Measurements from ENCODE around the gene GRWD1.

The GRWD1 gene

GRCh38 chr19:48456864-48457263 is 11.1 kb downstream of the GRWD1 start:
- no peak for ATAC-seq
- no peak for TF ChIP-seq CSDC2 (CRISPR knock-in tag; IDR thresholded peaks at IDR 0.05)
- no peak for TF ChIP-seq ZNF70 (CRISPR knock-in tag; IDR thresholded peaks at IDR 0.05)
- no peak for TF ChIP-seq ZFP30 (CRISPR knock-in tag; IDR thresholded peaks at IDR 0.05)
- TF ChIP-seq, protein P1, sequence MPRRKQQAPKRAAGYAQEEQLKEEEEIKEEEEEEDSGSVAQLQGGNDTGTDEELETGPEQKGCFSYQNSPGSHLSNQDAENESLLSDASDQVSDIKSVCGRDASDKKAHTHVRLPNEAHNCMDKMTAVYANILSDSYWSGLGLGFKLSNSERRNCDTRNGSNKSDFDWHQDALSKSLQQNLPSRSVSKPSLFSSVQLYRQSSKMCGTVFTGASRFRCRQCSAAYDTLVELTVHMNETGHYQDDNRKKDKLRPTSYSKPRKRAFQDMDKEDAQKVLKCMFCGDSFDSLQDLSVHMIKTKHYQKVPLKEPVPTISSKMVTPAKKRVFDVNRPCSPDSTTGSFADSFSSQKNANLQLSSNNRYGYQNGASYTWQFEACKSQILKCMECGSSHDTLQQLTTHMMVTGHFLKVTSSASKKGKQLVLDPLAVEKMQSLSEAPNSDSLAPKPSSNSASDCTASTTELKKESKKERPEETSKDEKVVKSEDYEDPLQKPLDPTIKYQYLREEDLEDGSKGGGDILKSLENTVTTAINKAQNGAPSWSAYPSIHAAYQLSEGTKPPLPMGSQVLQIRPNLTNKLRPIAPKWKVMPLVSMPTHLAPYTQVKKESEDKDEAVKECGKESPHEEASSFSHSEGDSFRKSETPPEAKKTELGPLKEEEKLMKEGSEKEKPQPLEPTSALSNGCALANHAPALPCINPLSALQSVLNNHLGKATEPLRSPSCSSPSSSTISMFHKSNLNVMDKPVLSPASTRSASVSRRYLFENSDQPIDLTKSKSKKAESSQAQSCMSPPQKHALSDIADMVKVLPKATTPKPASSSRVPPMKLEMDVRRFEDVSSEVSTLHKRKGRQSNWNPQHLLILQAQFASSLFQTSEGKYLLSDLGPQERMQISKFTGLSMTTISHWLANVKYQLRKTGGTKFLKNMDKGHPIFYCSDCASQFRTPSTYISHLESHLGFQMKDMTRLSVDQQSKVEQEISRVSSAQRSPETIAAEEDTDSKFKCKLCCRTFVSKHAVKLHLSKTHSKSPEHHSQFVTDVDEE (CRISPR knock-in tag; IDR thresholded peaks at IDR 0.05): no peak
- TF ChIP-seq, protein P2, sequence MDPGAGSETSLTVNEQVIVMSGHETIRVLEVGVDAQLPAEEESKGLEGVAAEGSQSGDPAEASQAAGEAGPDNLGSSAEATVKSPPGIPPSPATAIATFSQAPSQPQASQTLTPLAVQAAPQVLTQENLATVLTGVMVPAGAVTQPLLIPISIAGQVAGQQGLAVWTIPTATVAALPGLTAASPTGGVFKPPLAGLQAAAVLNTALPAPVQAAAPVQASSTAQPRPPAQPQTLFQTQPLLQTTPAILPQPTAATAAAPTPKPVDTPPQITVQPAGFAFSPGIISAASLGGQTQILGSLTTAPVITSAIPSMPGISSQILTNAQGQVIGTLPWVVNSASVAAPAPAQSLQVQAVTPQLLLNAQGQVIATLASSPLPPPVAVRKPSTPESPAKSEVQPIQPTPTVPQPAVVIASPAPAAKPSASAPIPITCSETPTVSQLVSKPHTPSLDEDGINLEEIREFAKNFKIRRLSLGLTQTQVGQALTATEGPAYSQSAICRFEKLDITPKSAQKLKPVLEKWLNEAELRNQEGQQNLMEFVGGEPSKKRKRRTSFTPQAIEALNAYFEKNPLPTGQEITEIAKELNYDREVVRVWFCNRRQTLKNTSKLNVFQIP (CRISPR knock-in tag; IDR thresholded peaks at IDR 0.05; ENCODE audit: borderline replicate concordance, low read depth): no peak
- no peak for TF ChIP-seq ZNF8 (CRISPR knock-in tag; IDR thresholded peaks at IDR 0.05)
- TF ChIP-seq SNAI2 (CRISPR knock-in tag; IDR thresholded peaks at IDR 0.05): no peak
- TF ChIP-seq ZC3H10 (CRISPR knock-in tag; IDR thresholded peaks at IDR 0.05): no peak
- TF ChIP-seq TCF4 (CRISPR knock-in tag; IDR thresholded peaks at IDR 0.05; ENCODE audit: borderline replicate concordance): no peak
- TF ChIP-seq ZFP3 (CRISPR knock-in tag; IDR thresholded peaks at IDR 0.05): no peak
- no peak for TF ChIP-seq RARB (CRISPR knock-in tag; IDR thresholded peaks at IDR 0.05)
- TF ChIP-seq BACH2 (CRISPR knock-in tag; IDR thresholded peaks at IDR 0.05; ENCODE audit: borderline replicate concordance): no peak
- TF ChIP-seq ISL1 (CRISPR knock-in tag; IDR thresholded peaks at IDR 0.05): no peak

DNA sequence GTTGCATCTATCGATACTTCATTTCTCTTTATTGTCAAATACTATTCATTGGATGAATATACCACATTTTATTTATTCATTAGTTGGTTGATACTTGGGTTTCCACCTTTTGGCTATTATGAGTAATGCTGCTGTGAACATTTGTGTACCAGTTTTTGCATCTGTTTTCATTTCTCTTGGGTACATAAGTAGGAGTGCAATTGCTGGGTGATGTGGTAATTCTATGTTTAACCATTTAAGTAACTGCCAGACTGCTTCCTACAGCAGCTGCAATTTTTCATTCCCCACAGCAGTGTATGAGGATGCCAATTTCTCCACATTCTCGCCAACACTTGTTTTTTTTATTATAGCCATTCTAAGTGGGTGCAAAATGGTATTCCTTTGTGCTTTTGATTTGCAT is 12.2 kb downstream of the GRWD1 start:
- TF ChIP-seq ZNF8 (CRISPR knock-in tag; IDR thresholded peaks at IDR 0.05): no peak
- TF ChIP-seq CSRNP3 (CRISPR knock-in tag; IDR thresholded peaks at IDR 0.05): no peak
- TF ChIP-seq RARB (CRISPR knock-in tag; IDR thresholded peaks at IDR 0.05): no peak
- no peak for TF ChIP-seq PATZ1 (CRISPR knock-in tag; IDR thresholded peaks at IDR 0.05; ENCODE audit: borderline replicate concordance)
- no peak for TF ChIP-seq BACH2 (CRISPR knock-in tag; IDR thresholded peaks at IDR 0.05; ENCODE audit: borderline replicate concordance)
- TF ChIP-seq ESRRG (CRISPR knock-in tag; IDR thresholded peaks at IDR 0.05): no peak
- TF ChIP-seq, protein P2 (CRISPR knock-in tag; IDR thresholded peaks at IDR 0.05; ENCODE audit: borderline replicate concordance, low read depth): no peak
- no peak for TF ChIP-seq CSDC2 (CRISPR knock-in tag; IDR thresholded peaks at IDR 0.05)
- TF ChIP-seq GLIS3 (CRISPR knock-in tag; IDR thresholded peaks at IDR 0.05): no peak
- TF ChIP-seq ZNF565 (CRISPR knock-in tag; conservative IDR thresholded peaks at IDR 0.05; ENCODE audit: low read depth): no peak
- TF ChIP-seq ZFP30 (CRISPR knock-in tag; IDR thresholded peaks at IDR 0.05): no peak
- TF ChIP-seq ISL1 (CRISPR knock-in tag; IDR thresholded peaks at IDR 0.05): no peak
- no peak for TF ChIP-seq PPARA (CRISPR knock-in tag; IDR thresholded peaks at IDR 0.05; ENCODE audit: borderline replicate concordance)
- TF ChIP-seq SNAI2 (CRISPR knock-in tag; IDR thresholded peaks at IDR 0.05): no peak
- TF ChIP-seq, protein P1 (CRISPR knock-in tag; IDR thresholded peaks at IDR 0.05): no peak
- no peak for ATAC-seq

Measured in SK-N-SH treated with all-trans-retinoic acid at 6 μM for 48 hours (cell line).